GM19324 (cell line): ENCODE data around the gene KRTAP10-6.
"Not testable (repeated sequence)": the region's sequence is repeated elsewhere in the genome, so short reads cannot be mapped to it uniquely, and the experiment has no call there.

Experiments
- ATAC-seq: cut with Tn5 transposase; IDR thresholded peaks from one replicate; pipeline ENCODE4 v1.9.1; 2021; ENCODE audit warnings: mild to moderate bottlenecking, moderate library complexity; ENCODE audit not compliant: unreplicated experiment, low FRiP score

Gene KRTAP10-6

DNA sequence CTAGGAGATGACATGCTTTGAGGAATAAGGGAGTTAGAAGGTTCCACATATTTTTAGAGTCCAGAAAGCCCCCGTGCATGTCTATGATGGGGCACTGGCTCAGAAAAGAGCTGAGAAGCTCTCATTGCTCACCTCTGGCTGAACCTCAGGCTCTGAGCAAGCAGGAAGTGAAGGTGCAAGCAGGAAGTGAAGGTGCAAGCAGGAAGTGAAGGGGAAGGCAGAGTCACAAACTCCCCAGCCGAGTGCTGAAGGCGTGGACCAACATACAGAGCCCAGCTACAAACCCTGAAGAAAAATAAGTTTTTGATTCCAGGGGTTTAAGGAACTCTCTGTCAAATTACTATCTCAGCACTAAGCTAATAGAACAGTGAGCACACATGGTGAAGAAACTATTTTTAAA is 26.6 kb upstream of the KRTAP10-6 start:
- no peak for ATAC-seq

DNA sequence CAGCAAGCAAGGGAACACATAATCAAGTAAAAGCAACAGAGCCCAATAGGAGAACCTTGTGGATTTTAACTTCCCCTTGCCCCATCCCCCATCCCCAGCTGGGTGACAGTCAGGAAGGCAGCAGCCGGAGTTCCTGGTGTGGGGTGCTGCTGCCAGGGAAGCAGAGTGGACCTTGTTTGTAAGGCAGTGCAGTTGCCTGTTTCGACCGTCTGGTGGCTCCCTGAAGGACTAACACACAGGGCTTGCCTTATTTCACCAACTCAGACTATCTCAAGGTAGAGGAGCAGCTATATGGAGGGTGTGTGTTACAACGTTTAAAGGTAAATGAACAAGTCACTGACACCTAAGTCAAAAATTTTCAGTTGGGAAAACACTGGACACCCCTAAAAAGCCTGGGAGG is 26.2 kb upstream of the KRTAP10-6 start:
- no peak for ATAC-seq

DNA sequence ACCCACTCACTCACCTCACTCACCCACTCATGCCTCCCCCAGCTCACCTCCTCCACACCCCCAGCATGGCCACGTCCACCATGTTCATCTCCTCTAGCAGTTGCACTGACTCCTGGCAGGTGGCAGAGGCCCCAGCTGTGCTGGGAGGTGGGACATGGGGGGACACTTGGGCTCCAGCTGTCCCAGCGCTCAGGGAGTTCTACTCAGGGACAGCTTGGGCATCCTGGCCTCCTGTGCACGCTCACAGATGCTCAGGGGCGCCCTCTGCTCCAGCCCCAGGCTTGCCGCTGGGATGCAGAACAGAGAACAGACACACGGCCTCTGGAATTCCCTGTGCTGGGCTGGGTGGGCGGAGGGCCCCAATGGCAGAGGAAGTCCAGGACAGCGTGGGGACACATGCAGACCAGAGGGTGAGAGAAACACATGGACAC is 24.8 kb upstream of the KRTAP10-6 start:
- no peak for ATAC-seq

DNA sequence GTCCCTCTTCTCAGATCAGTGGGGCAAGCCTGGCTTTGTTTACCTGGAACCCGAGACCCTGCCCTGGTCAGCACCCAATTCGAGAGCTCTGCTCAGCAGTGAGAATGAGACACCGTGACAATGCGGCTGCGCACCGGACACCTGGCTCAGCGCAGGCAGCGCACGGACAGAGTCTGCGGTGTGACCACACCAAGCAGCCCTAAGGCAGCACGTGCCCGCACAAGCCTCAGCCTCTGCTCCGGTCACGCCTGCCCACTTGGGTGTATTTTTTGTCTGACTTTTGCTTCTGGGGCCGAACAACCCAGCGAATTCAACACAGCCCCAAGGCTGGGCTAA is 24.3 kb upstream of the KRTAP10-6 start:
- no peak for ATAC-seq

DNA sequence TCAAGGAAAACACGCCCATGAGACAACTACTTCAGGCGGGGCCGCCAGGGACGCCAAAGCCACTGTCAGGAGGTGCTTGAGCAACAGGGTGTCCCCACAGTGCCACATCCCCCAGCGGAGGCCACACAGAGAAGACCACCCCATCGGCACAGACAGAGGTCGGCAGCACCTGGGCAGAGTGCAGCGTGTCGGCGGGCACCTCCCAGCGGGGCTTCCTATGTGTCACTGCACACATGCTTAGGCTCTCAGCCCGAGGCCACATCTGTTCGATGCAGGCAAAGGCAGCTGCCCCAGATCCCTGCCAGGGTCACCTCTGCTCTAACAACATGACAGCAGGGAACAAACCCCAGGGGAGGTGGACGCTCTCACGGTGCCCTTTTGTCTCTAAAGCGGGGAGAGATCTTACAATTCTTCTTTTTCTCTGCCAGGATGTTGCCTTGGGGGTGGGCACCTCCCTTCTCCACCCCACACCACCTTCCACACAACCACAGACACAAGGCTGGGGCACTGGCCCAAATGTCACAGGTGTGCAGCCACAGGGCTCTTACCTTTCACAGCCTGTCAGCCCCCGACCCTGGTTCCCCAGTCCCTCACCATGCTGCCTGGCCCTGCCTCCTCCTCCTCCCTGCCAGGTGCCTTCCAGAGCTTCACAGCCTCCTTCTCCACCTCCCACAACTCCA is 23.7 kb upstream of the KRTAP10-6 start:
- ATAC-seq, result no peak

DNA sequence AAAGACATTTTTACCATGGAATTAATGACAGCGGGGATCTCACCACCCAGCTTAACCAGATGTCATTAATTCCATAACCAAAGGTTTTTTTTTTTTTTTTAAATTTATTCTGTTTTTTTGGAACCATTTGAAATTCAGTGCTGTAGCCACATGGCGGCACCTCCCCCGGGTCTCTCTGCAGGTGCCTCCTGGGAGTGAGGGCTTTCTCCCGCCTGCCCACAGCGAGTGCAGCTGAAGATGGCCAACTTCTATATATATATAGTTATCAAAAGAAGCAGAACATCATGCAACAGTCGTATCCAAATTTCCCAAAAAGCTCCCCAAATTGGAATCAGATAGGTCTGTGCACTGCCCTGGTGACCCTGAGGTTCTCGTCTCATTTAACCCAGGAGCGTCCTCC is 23.2 kb upstream of the KRTAP10-6 start:
- no peak for ATAC-seq

DNA sequence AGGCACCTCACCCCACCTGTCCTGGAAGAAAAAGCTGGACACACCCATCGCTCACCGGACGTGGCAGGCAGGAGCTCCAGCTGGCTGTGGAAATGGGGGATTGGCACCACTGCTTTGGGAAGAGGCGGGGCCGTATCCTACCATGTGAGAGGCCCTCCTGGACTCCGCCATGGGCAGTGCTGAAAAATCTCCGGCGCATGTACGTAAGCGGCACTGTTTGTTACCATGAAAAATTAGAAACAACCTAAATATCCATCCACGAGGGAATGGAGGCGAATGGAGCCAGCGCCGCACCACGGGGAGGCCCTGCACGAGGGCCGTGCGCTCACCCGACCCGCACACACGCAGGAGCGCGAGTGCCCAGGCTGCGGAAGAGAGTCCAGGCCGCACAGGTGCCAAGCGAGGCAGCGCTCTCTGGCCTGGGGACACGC is 22.7 kb upstream of the KRTAP10-6 start:
- ATAC-seq, result no peak

DNA sequence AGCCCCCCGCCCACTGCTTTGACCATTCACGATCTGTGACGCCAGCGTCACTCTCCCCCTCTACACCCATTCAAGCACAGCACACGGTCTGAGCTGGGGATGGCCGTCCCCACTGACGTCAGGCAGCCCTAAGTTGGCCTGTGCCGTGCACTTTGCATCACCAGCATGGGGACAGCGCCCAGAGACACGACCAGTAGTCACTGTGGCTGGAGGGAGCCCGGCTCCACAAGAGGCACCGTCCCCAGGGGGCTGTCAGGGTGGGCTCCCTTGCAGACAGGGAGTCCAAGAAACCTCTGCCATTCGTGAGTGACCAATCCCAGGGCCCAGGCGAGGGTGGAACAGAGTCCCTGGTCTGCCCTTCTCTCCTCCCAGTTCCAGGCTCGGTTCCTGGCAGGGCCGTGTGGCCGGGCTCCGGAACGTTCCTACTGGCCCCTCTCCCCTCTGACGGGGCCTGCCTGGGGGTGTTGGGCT is 21.9 kb upstream of the KRTAP10-6 start:
- ATAC-seq, result no peak

DNA sequence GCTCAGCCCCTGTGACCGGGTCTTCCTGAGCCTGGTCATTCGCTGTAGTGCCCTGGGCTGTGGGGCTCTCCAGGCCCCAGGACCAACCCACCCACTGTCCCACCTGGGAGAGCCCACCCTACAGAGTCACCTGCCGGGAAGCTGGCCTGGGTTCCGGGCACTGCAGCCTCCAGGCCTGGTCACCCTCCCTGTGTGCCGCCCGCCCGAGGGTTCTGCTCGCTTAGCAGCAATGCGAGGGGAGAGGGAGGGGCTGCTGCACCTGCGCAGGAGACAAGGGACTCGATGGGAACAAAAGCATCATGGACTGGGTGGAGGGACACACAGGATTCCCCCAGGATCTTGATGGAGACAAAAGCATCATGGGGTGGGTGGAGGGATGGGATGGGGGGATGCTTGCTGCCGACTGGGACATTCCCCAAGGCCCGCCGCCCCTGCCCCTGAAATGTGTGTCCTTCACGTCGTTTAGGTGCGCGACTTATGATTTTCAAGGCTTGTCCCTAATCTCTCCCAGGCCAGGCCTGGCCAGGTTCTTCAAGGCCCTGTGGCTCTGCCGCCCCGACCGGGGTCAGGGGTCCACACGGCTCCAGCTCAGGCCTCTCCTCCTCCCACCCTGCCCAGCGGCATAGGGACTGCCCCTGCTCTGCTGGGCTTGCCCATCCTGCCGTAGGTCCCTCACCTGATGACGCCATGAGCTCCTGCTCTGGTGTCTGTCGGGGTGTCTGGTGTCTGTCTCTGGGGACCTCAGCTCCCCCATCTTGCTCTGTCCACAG is 21.3 kb upstream of the KRTAP10-6 start:
- no peak for ATAC-seq

DNA sequence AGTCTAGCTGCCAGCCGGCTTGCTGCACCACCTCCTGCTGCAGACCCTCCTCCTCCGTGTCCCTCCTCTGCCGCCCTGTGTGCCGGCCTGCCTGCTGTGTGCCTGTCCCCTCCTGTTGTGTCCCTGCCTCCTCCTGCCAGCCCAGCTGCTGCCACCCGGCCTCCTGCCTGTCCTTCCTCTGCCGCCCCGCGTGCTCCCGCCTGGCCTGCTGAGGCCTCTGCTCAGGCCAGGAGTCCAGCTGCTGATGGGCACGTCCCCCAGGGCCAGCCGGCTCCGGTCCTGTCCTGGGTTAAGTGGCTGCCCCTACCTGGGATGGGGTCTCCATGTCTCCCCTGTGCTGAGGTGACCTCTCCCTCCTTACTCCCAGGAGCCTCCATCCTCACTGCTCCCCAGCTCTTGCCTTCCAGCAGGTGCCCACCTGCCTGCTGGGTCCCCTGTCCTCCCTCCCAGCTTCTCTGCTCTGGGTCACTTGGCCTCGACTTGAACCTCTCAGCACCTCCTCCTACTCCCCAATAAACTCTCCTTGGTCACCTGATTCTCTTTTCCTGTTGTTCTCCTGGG is 20.4 kb upstream of the KRTAP10-6 start:
- ATAC-seq, result no peak

DNA sequence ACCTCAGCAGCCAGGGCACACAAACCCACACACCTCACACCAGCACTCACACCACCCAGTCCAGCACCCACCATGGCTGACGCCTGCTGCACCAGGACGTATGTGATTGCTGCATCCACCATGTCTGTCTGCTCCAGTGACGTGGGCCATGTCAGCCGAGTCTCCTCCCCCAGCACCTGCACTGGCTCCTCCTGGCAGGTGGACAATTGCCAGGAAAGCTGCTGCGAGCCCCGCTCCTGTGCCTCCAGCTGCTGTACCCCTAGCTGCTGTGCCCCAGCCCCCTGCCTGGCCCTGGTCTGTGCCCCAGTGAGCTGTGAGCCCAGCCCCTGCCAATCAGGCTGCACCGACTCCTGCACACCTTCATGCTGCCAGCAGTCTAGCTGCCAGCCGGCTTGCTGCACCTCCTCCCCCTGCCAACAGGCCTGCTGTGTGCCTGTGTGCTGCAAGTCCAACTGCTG is 19.8 kb upstream of the KRTAP10-6 start, which contains the start of gene KRTAP10-8:
Gene KRTAP10-8, plus strand, starts transcription at position 51 of the 458 bp plus-strand sequence. Its CDS starts 22 bp downstream, at position 73.
- ATAC-seq, result no peak

DNA sequence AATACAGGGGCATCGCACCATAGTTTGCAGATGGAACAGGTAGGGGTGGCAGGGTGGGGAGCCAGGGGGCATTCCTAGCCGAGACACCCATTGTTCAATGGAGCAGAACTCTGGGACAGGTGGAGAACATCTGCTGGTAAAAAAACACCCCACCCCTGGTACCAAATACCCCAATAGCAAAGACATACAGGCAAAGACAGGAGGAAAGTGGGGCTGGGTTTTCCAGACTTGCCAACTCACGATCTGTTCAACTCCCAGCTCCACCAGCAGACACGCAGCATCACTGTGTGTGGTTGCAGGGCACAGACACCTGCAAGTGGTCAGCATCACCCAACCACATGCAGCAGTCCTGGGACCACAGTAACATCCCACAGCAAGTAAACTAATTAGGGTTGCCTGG is 19.2 kb upstream of the KRTAP10-6 start:
- ATAC-seq, result no peak

DNA sequence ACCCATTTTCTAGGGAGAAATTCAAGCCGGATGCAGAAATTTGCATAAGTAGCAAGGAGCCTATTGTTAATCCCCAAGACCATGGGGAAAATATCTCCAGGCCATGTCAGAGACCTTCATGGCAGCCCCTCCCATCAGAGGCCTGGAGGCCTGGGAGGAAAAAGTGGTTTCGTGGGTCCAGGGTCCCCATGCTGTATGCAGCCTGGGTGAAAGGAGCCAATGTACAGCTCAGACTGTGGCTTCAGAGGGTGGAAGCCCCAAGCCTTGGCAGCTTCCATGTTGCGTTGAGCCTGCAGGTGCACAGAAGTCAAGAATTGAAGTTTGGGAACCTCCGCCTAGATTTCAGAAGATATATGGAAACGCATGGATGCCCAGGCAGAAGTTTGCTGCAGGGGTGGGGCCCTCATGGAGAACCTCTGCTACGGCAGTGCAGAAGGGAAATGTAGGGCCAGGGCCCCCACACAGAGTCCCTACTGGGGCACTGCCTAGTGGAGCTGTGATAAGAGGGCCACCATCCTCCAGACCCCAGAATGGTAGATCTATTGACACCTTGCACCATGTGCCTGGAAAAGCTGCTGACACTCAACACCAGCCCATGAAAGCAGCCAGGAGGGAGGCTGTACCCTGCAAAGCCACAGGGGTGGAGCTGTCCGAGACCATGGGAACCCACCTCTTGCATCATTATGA is 18.0 kb upstream of the KRTAP10-6 start:
- not testable (repeated sequence) for ATAC-seq

DNA sequence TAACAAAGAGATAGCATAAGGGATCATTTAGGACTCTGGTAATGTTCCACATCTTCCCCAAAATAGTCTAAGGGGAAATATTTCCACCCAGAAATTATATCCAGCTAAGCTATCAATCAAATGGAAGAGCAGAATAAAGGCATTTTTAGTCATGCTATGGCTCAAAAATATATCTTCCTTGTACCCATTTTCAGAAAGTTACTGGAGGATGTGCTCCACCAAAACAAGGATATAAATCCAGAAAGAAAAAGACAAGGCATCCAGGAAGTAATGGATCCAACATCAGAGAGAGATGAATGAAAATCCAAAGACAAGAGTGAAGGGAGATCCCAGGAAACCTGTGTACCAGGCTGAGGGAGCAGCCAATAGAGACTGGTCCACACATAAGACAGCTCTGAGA is 16.9 kb upstream of the KRTAP10-6 start:
- no peak for ATAC-seq

DNA sequence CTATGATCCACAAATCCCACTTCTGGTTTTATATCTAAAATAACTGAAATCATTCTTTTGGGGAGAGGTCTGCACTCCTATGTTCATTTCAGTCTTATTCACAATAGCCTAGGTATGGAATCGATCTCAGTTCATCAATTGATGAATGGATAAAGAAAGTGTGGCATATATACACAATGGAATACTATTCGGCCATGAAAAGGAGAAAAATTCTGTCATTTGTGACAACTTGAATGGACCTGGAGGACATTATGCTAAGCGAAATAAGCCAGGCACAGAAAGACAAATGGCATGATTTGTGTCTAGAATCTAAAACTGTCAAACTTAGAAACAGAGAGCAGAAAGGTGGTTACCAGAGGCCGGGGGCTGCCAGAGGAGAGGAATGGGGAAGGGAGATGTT is 14.2 kb upstream of the KRTAP10-6 start:
- no peak for ATAC-seq

DNA sequence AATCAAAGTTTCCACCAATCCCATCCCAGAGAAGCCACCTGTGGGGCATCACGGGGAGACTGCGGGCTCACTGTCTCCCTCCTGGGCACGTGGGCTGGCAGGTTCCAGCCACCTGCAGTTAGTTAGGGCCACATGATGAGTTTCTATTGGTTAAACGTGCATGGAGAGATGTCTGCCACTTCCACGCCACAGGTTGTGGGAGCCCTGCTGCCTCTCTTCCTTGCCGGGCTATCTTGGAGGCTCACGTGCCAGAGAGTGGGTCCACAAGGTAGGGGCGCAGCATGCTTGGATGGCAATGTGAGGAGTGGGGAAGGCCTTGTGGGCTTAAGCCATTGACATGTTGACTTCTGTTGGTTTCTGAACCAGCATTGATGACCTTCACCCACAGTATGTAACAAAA is 11.6 kb upstream of the KRTAP10-6 start:
- ATAC-seq, result no peak

DNA sequence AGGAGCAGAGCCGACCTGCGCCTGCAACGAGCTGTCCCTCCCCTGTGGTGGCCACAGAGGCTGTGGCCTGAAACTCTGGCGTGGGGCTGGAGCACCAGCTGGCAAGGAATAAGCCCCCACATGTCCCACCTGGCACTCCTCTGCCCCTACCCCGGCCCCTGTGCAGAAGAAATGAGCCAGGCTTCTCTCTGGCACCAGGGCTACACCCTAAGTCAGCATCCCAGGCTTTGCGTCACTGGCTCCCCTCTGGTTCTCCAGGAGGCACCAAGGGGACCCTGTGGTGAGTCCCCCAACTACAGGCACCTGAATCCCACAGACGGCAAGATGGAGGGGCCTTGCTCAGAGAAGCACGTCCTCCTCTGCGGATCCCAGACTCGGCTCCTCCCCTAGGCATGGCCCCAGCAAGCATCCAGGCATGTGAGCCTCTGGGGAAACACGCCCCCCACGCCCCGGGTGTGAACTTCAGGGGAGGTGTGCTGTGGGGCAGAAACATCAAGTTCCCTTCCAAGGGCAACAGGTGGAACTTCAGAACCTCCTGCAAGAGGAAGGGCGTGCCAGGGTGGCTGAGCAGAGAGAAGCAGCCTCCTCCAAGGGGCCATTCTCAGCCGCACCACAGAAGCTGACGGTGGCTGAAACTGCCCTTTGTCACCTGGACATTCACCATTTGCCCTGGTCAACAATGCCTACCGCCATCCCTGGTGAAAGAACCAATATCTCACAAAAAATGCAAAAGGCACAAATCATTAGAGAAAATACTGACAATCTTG is 11.0 kb upstream of the KRTAP10-6 start:
- ATAC-seq, result no peak

DNA sequence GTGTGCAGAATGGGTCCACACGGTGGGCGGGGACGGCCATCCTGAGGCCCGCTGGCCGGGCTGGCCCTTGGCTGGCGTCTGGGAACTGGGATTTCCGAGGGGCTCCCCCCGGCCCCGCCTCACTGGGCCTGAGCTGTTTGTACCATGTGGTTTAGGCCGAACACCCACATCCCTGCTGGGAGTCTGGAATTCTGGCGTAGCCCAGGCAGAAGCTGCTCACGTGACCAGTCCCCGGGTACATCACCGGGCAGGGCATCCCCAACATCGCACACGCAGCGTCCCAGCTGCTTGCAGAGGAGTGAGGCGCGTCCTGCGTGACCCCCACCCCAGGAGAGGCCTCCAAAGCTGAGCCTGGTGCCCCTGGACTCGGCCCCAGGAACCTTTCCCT is 10.2 kb upstream of the KRTAP10-6 start:
- ATAC-seq, result no peak

DNA sequence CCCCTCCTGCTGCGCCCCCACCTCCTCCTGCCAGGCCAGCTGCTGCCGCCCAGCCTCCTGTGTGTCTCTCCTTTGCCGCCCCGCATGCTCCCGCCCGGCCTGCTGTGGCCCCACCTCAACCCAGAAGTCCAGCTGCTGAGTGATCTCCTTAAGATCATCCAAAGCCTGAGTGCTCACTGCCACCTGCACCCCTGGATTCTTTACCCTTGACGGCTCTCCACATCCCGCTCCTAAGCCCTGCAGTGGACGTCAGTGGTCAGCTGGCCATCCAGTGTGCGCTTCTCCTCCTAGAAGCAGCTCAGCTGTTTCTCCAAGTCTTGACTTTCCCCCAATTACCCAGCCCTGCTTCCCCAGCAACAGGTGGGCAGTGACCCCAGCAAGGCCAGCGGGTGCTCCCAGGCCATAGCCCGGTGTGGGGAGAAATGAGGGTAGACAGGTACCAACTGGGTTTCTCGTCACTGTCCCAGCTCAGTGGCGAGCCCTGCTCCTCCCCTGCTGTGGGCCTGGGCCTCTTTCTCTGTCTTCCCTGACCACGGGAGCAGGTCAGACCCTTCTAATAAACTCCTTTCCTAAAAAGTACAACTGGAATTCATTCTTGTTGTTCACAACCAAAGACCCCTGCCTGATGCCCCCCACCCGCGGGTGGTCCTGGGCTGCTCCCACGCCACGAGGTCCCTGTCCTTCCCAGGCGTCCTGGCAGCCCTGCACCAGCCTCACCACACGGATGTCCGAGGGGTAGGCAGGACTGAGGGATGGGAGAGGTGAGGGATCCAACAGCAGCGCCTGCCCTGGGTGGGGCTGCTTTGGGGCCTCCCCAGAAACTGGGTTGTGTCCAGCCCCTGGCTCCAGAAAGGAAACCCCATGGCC is 9.5 kb upstream of the KRTAP10-6 start:
- ATAC-seq, result no peak
